K562 (cell line): ENCODE results near the gene ARHGEF18. TPM values are rescaled to one million over a fixed set of nuclear protein-coding genes. Genes with fewer than 3 reads are reported as not detected.

Source experiments
- ATAC-seq: fragments of 200-7000 bp; cut with Tn5 transposase; 3 replicates; pipeline ENCODE4 v1.9.1; 2020; ENCODE audit warnings: moderate library complexity
- BruUV-seq: library from RNA; stranded (reverse); fragments of 400-500 nt; replicated peaks from 2 replicates; lab custom pipeline; 2021; lab: Mats Ljungman, UMichigan
- CTCF ChIA-PET: fragments of 300-600 bp; formaldehyde crosslinking; extraction: SDS; loops from one replicate; lab custom pipeline; 2021; ENCODE audit warnings: low intra/inter-chr PET ratio; lab: Yijun Ruan, JAX
- POLR2A ChIA-PET: fragments of 300-600, 350-650 bp; sonication (Branson Sonifier 250); formaldehyde crosslinking; extraction: SDS; loops from one replicate; lab custom pipeline; 2021; ENCODE audit warnings: antibody characterized with exemption, inconsistent platforms; lab: Yijun Ruan, JAX
- DNase-seq, 4 experiments: peaks; one replicate each; pipeline versions ENCODE4 v3.0.0 to v3.0.0-alpha.2; 2011 to 2018; ENCODE audit warnings: low spot score in 3 of 4, mixed read lengths in 3 of 4; ENCODE audit errors: extremely low read depth in 1 of 4
- FAIRE-seq: peaks from 2 replicates; lab custom pipeline; 2011; peaks lifted over from hg19 to GRCh38; lab: Jason Lieb, UNC
- H2AFZ ChIP-seq: 2 replicates; pipeline ENCODE4 v1.6.0; 2011; ENCODE audit warnings: low read depth, low read length, control low read depth, inconsistent platforms
- H3K27ac ChIP-seq: fragments of 200-600 bp; 3 replicates; pipeline ENCODE4 v1.8.0; 2011; ENCODE audit warnings: low read depth, mild to moderate bottlenecking, control low read depth, inconsistent platforms, low read length, moderate library complexity, mixed read lengths; ENCODE audit errors: extremely low read depth
- H3K27me3 ChIP-seq, 2 experiments: fragments of 300-600 bp in 1 of 2; 2 replicates in 1 of 2; 3 replicates in 1 of 2; pipeline versions ENCODE4 v1.6.0 to v1.8.0; 2011; ENCODE audit warnings: inconsistent platforms in 2 of 2, low read length in 2 of 2, mild to moderate bottlenecking in 1 of 2, mixed read lengths in 1 of 2, moderate library complexity in 1 of 2; ENCODE audit not compliant: control insufficient read depth in 2 of 2, insufficient read depth in 2 of 2
- H3K36me3 ChIP-seq: fragments of 300-600 bp; 3 replicates; pipeline ENCODE4 v1.8.0; 2011; ENCODE audit warnings: mild to moderate bottlenecking, low read length, inconsistent platforms; ENCODE audit not compliant: control insufficient read depth, insufficient read depth
- H3K4me1 ChIP-seq, 2 experiments: fragments of 200-600 bp in 1 of 2; replicated peaks in 1 of 2; 2 replicates in 1 of 2; 3 replicates in 1 of 2; pipeline versions ENCODE4 v1.5.1 to v1.8.0; 2011; ENCODE audit warnings: inconsistent platforms in 2 of 2, low read length in 2 of 2, mild to moderate bottlenecking in 1 of 2, mixed read lengths in 1 of 2, moderate library complexity in 1 of 2; ENCODE audit not compliant: control insufficient read depth in 2 of 2, insufficient read depth in 2 of 2
- H3K4me2 ChIP-seq: 2 replicates; pipeline ENCODE4 v1.6.1; 2011; ENCODE audit warnings: low read length, control low read depth, inconsistent platforms, mixed read lengths; ENCODE audit not compliant: insufficient read depth
- H3K4me3 ChIP-seq: fragments of 200-600 bp; sonication (generic), shearing (Covaris generic); 2 replicates; pipeline ENCODE4 v1.5.1; 2016; ENCODE audit warnings: control low read depth, inconsistent platforms
- H3K79me2 ChIP-seq: fragments of 200-600 bp; 3 replicates; pipeline ENCODE4 v1.8.0; 2011; ENCODE audit warnings: low read length, inconsistent platforms; ENCODE audit not compliant: control insufficient read depth, insufficient read depth
- H3K9ac ChIP-seq, 2 experiments: 2 replicates each; pipeline versions ENCODE4 v1.6.0 to v1.6.1; 2011; ENCODE audit warnings: low read depth in 2 of 2, low read length in 2 of 2, control low read depth in 1 of 2, inconsistent platforms in 1 of 2, mild to moderate bottlenecking in 1 of 2, mixed read lengths in 1 of 2; ENCODE audit not compliant: insufficient read depth in 1 of 2
- H3K9me1 ChIP-seq: one replicate; pipeline ENCODE4 v1.6.0; 2011; ENCODE audit warnings: inconsistent platforms, mild to moderate bottlenecking, low read length, moderate library complexity; ENCODE audit not compliant: control insufficient read depth, insufficient read depth
- H3K9me3 ChIP-seq: replicated peaks from 2 replicates; pipeline ENCODE4 v1.5.1; 2011; ENCODE audit warnings: low read depth, low read length, inconsistent platforms; ENCODE audit not compliant: control insufficient read depth, insufficient read depth
- H4K20me1 ChIP-seq: replicated peaks from 2 replicates; pipeline ENCODE4 v1.6.1; 2011; ENCODE audit warnings: low read length, inconsistent platforms, mixed read lengths; ENCODE audit not compliant: control insufficient read depth, insufficient read depth
- ARHGAP35 ChIP-seq: fragments of 450-650 bp; IDR thresholded peaks from 2 replicates; pipeline ENCODE4 v1.6.1; 2018; ENCODE audit not compliant: partially characterized antibody
- CCNT2 ChIP-seq: IDR thresholded peaks from 2 replicates; pipeline ENCODE4 v1.6.1; 2011; ENCODE audit warnings: borderline replicate concordance, low read depth, mild to moderate bottlenecking, moderate library complexity, mixed read lengths, low read length; ENCODE audit not compliant: insufficient read length; ENCODE audit errors: extremely low read depth
- CGGBP1 ChIP-seq: fragments of 250-450 bp; sonication (Bioruptor Pico); IDR thresholded peaks from 2 replicates; pipeline ENCODE4 v1.9.0; 2021; ENCODE audit warnings: mild to moderate bottlenecking
- HMGXB4 ChIP-seq: sonication (generic); formaldehyde crosslinking; IDR thresholded peaks from 2 replicates; pipeline ENCODE4 v1.8.1; 2023; ENCODE audit warnings: mild to moderate bottlenecking, missing genetic modification reagents
- MLLT1 ChIP-seq, 2 experiments: fragments of 450-650 bp; IDR thresholded peaks; 2 replicates each; pipeline ENCODE4 v1.6.1; 2016
- MTA1 ChIP-seq: fragments of 450-650 bp; IDR thresholded peaks from 2 replicates; pipeline ENCODE4 v1.6.1; 2017; ENCODE audit warnings: borderline replicate concordance
- NEUROD1 ChIP-seq: fragments of 150-350 bp; IDR thresholded peaks from 2 replicates; pipeline ENCODE4 v1.6.1; 2014; ENCODE audit warnings: borderline replicate concordance, low read length, low read depth; ENCODE audit not compliant: partially characterized antibody
- TGIF2 ChIP-seq: sonication (generic); formaldehyde crosslinking; IDR thresholded peaks from 2 replicates; pipeline ENCODE4 v1.8.1; 2022; ENCODE audit warnings: mild to moderate bottlenecking, missing genetic modification reagents, moderate library complexity
- ZBTB9 ChIP-seq: fragments of 450-650 bp; formaldehyde crosslinking; IDR thresholded peaks from 2 replicates; pipeline ENCODE4 v1.4.0; 2020; ENCODE audit warnings: mild to moderate bottlenecking, moderate library complexity
- WGBS: fragments of 100-300 bp; shearing (Covaris generic); methylation state at CpG from one replicate; pipeline ENCODE4 v1.1.6; 2016; ENCODE audit warnings: low coverage, mixed read lengths; ENCODE audit not compliant: insufficient coverage; ENCODE audit errors: missing lambda C conversion rate; 5-methylcytosine and 5-hydroxymethylcytosine counted together
- in situ Hi-C: fragments of 300-500 bp; cut with MboI; formaldehyde crosslinking; loops from 4 replicates; pipeline ENCODE4 v1.15.0; 2018; ENCODE audit warnings: inconsistent platforms, mixed read lengths
- intact Hi-C: fragments of 100-400 bp; cut with micrococcal nuclease; formaldehyde crosslinking; loops from 2 replicates; pipeline ENCODE4 v1.14.2; 2022
- polyA plus RNA-seq, 8 experiments: library from polyadenylated mRNA; depleted of rRNA in 4 of 8; stranded (reverse) in 5 of 8; unstranded in 3 of 8; fragments of >200 nt; fragmentation: Nextera tagmentation in 2 of 8; fragmentation: Illumina TruSeq in 1 of 8; extraction: Ambion mirVana in 2 of 8; extraction: Trizol in 1 of 8; gene quantifications; 2 replicates each; pipeline versions ENCODE4 v1.2.1 to v1.2.3, GENCODE V29; 2011 to 2014; ENCODE audit warnings: inconsistent platforms in 1 of 8, missing spikeins in 1 of 8
- total RNA-seq, 7 experiments: library from RNA; depleted of rRNA in 6 of 7; stranded (reverse); fragments of >200 nt in 6 of 7; fragmentation: Illumina TruSeq in 2 of 7; extraction: Trizol in 2 of 7; gene quantifications; 2 replicates each; pipeline versions ENCODE4 v1.2.1 to v1.2.3, GENCODE V29; 2011 to 2021; ENCODE audit warnings: low replicate concordance in 1 of 7

ARHGEF18 gene
- total and polyA plus RNA-seq, 9 of the 15 experiments (the other 6 are each of a cell fraction or from before 2014, with no cell fraction given), result 0.04 to 16.5 (median 4.5) TPM

- intact Hi-C loops, result no loop called here
- H2AFZ ChIP-seq, result no peak overlapping the region
- no peaks in the 10 kb centered on the region for H3K36me3 ChIP-seq
- no peak overlapping the region for H3K27ac ChIP-seq
- CTCF ChIA-PET, result no interaction called here
- BruUV-seq, result no TSS peak
- H3K9ac ChIP-seq, result no peak overlapping the region
- POLR2A ChIA-PET, result no interaction called here
- DNase-seq (no peak), FAIRE-seq (no peak), ATAC-seq (no peak)
- in situ Hi-C loops, result no loop called here
- no peaks in the 10 kb centered on the region for H3K4me1 ChIP-seq
- H3K79me2 ChIP-seq, result no peaks in the 10 kb centered on the region
- WGBS, result 0% methylated on average over 5 of the region's 5 CpGs
- no peaks in the 10 kb centered on the region for H4K20me1 ChIP-seq
- no peak overlapping the region for H3K4me3 ChIP-seq
- no peak overlapping the region for H3K4me2 ChIP-seq
- no peaks in the 10 kb centered on the region for H3K9me3 ChIP-seq
- peaks cover 3 to 8% of the 10 kb centered on the region in 2 experiments; a peak in 3 of 5 replicates for H3K27me3 ChIP-seq
- H3K9me1 ChIP-seq, result no peaks in the 10 kb centered on the region
- TF ChIP-seq NEUROD1 (no peak), TGIF2 (CRISPR knock-in tag) (no peak), CCNT2 (no peak), CGGBP1 (CRISPR knock-in tag) (no peak), MLLT1 (IDR thresholded peaks at IDR 0.05) (no peak), HMGXB4 (CRISPR knock-in tag) (no peak), ARHGAP35 (no peak), MTA1 (no peak), ZBTB9 (CRISPR knock-in tag) (no peak)
Observed at GRCh38 chr19:7301525-7301924, 47.2 kb upstream of the ARHGEF18 start.
